GM12864 (cell line): ENCODE measurements around the gene HPGDS.

Experiments used
- DNase-seq: peaks from one replicate; pipeline ENCODE4 v3.0.0-alpha.2; 2011; ENCODE audit warnings: low read depth
- H3K4me3 ChIP-seq: 2 replicates; pipeline ENCODE4 v1.5.1; 2011; ENCODE audit warnings: mild to moderate bottlenecking, low read depth, low read length, control low read depth
- TF ChIP-seq, protein P1 (sequence below): IDR thresholded peaks from 2 replicates; pipeline ENCODE4 v1.5.1; 2011; ENCODE audit warnings: low read depth, mild to moderate bottlenecking, moderate library complexity, low read length, control low read depth, inconsistent platforms; ENCODE audit errors: missing control alignments

Gene HPGDS

DNA sequence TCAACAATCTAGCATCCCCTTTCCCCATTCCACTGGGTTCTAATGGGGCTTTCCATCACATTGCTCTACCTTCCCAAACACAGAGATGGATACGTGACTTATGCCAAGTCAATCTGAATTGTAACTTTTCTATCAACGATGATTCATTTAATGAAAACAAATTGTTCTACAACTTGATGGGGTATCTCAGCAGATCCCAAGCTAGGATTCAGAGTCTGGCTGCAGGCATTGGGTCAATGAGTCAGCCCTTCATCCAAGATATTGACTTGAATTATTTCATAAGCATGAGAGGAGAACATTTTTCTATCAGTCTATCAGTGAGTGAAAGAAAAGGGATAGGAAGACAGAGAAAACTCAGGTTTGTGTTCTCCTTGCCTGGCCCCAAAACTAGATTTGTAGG is 15.0 kb upstream of the HPGDS start:
- no peak overlapping the region for H3K4me3 ChIP-seq
- no peak for DNase-seq

GRCh38 chr4:94356444-94356843 is 13.8 kb upstream of the HPGDS start:
- no peak overlapping the region for H3K4me3 ChIP-seq
- TF ChIP-seq, protein P1, sequence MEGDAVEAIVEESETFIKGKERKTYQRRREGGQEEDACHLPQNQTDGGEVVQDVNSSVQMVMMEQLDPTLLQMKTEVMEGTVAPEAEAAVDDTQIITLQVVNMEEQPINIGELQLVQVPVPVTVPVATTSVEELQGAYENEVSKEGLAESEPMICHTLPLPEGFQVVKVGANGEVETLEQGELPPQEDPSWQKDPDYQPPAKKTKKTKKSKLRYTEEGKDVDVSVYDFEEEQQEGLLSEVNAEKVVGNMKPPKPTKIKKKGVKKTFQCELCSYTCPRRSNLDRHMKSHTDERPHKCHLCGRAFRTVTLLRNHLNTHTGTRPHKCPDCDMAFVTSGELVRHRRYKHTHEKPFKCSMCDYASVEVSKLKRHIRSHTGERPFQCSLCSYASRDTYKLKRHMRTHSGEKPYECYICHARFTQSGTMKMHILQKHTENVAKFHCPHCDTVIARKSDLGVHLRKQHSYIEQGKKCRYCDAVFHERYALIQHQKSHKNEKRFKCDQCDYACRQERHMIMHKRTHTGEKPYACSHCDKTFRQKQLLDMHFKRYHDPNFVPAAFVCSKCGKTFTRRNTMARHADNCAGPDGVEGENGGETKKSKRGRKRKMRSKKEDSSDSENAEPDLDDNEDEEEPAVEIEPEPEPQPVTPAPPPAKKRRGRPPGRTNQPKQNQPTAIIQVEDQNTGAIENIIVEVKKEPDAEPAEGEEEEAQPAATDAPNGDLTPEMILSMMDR = no peak
- no peak for DNase-seq

More for the DNA sequence above, 15.0 kb upstream of the HPGDS start:
- TF ChIP-seq, protein P1 = no peak

GRCh38 chr4:94354474-94354896 is 11.8 kb upstream of the HPGDS start:
- DNase-seq = no peak
- no peak overlapping the region for H3K4me3 ChIP-seq
- TF ChIP-seq, protein P1 = no peak

GRCh38 chr4:94352996-94353395 is 10.4 kb upstream of the HPGDS start:
- H3K4me3 ChIP-seq = no peak overlapping the region
- TF ChIP-seq, protein P1 = no peak
- no peak for DNase-seq

DNA sequence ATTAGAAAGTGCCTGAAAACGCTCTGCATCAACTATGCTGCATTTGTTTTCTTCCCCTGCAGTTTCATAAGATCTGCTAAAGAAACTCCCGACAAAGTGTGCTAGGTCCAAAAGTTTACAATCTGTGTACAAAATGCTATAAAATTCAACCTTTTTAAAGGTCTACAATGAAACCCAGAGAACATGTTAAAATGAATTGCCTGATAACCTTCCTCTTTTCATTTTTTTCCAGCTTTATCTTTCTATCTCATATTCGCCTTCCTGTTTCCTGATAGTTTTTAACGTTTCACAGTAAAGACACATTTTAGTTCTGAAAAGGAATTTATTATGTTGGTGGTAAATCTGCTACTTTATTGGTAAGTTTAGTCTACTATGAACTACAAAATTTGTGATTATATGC is 9.5 kb upstream of the HPGDS start:
- no peak overlapping the region for H3K4me3 ChIP-seq
- TF ChIP-seq, protein P1 = no peak
- no peak for DNase-seq

DNA sequence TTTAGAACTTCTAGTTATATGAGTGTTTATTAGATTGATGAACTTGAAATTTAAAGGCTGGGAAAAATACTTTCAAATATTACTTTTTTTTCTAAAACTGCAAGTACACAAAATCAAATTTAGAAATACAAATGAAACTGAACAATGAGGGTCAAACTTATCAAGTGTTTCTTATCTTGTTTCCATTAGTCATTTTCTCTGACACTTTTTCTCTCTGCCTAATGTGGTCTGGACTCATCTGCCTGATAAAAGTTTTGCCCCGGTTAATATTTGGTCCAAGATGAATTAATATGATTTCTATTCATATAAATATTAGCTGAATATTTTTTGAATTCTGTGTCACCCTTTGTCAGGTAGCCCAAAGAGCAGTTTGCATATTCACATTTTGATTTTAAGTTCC is 8.7 kb upstream of the HPGDS start:
- TF ChIP-seq, protein P1 = no peak
- no peak for DNase-seq
- no peak overlapping the region for H3K4me3 ChIP-seq

DNA sequence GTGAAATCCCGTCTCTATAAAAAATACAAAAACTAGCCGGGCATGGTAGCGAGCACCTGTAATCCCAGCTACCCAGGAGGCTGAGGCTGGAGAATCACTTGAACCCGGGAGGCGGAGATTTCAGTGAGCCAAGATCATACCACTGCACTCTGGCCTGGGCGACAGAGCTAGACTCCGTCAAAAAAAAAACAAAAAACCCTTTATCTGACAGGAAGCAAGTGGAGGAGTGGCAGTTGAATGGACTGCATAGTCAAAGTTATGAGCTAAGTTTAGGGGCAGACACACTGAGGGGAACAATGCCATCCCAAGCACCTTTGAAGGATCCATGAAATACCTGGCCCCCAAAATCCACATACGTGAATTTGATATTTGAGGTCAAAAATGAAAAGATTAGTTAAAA is 7.5 kb upstream of the HPGDS start:
- TF ChIP-seq, protein P1 = no peak
- no peak for DNase-seq
- H3K4me3 ChIP-seq = no peak overlapping the region
